H54 (cell line): ENCODE measurements around the gene TBC1D10B.
"Not testable (repeated sequence)": the region's sequence is repeated elsewhere in the genome, so short reads cannot be mapped to it uniquely, and the experiment has no call there.

ENCODE experiments used
- DNase-seq: peaks from one replicate; pipeline ENCODE4 v3.0.0; 2011; ENCODE audit warnings: low spot score, mixed read lengths; ENCODE audit not compliant: insufficient read length
- FAIRE-seq: peaks from 3 replicates; lab custom pipeline; 2011; peaks lifted over from hg19 to GRCh38; lab: Jason Lieb, UNC
- POLR2A ChIP-seq: IDR thresholded peaks from 2 replicates; pipeline ENCODE4 v1.6.1; 2011; ENCODE audit warnings: low read depth, mild to moderate bottlenecking, low read length

The TBC1D10B gene

DNA sequence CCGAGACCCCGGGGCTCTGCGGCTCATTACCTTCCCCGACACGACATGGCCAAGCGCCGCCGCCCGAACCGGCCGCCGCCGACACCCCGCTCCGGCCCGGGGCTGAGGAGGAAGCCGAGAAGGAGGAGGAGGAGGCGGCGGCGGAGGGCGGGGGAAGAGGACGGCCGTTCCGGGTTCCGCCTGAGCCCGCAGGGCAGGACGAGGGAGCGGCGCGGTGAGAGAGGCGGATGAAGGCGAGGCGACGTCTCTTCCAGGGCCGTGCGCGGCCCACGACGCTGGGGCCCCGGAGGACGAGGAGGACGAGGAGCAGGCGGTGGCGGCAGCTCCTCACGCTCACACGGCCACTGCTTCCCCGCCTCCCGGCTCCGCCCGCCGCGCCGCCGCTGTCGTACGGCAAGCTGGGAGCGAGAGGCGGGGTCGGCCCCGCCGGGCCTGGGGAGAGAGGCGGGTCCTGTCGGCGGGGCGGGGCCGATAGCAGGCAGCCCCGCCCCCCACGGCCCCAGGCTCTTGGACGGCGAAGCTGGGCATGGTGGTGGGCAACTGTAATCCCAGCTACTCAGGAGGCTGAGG lies 35.2 kb downstream of the TBC1D10B start:
- FAIRE-seq, DNase-seq: not testable (repeated sequence)
- TF ChIP-seq POLR2A = peak; percentile 82

DNA sequence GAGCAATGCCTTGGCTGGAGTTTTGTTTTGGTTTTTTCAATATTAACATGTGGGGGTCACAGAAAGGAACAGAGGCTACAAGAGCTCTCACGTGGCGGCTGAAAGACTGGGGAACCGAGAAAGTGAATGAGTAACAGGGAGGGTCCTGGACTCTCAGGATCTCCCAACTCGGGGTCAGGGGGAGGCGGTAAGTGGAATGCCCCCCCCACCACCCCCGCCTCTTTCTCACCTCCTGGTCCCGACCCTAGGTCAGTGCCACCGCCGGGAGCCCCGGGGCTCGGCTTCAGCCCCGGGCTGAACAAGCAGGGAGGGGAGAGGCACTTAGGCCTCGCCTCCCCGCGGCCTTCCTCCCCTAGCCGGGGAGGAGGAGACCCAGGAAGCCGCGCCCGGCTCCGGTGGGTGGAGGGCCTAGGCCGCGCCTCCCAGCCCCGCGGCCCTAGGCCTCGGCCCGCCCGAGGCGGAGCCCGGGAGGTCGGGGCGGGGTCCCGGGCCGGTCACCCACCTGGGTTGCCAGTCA lies 35.8 kb downstream of the TBC1D10B start:
- FAIRE-seq, DNase-seq: not testable (repeated sequence)

DNA sequence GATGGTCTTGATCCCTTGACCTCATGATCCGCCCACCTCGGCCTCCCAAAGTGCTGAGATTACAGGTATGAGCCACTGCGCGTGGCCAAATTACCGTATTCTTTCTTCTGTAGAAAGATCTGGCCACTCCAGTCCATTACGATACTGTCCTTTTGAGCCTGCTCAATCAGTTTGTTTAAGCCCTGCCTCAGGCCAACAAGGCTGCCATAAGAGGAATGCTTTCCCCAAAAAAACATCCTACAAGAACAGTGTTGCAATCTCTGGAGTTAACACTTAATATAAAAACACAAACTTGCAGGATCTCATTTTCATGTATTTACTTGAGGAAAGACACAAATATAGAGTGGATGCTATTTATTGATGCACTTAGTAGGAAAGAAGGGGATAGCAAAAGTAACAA lies 46.1 kb downstream of the TBC1D10B start:
- DNase-seq = not testable (repeated sequence)
- peak; percentile 65 for FAIRE-seq

DNA sequence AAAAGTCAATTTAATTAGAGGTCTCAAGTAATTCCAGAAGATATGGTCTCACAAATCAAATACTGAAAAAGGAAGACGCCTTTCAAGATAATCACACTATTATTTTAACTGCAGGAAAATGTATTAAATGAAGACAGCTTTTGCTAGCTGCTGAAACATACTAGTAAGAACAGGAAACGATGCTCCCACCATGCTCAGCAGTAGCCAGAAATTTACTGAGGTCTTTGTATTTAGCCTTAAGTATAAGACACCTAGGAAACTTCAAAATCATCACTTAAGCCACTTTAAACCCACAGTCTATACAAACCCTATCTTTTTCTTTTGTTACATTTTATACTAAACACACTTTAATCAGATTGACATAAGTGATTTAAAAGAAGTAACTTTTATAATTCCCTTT lies 51.6 kb downstream of the TBC1D10B start:
- DNase-seq = not testable (repeated sequence)
- peak; percentile 41 for FAIRE-seq

DNA sequence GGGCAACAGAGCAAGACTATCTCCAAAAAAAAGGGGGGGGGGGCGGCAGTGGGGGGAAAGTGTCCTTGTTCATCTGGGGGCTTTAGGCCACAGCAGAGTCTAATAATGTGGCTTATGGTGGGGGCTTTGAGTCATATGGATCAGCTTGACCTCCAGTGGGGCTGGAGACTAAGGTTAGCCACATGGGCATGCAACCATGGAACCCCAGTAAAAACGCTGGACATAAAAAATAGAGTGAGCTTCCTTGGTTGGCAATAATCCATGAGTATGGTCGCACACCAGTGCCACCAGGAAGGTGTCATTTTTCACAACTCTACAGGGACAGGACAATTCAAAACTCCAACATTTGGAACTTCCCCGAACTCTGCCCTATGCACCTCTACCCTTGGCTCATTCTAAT lies 59.4 kb downstream of the TBC1D10B start:
- not testable (repeated sequence) for DNase-seq, FAIRE-seq

DNA sequence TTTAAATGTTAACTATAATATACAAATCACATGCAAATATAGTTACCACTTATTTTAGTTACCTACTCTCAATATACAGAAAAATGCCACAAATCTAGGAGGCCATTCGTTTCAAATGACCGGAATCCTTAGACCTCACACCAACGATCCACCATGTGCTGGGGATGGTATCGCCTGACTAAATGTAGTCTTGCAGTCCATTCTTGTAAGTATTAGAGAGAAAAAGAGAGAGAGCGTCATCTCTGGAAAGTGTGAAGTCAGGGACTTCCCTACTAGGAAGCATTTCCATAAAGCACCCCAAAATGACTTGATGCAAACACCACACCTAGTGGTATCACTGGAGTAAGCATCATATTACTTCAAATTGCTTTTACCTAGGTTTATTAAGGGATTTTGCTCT lies 61.0 kb downstream of the TBC1D10B start:
- not testable (repeated sequence) for DNase-seq
- FAIRE-seq = peak; percentile 15
